OCI-LY1 (cell line): Measurements from ENCODE around the gene C4orf54.

Experiments used
- CTCF ChIP-seq: fragments of 200-600 bp; sonication (generic), shearing (Covaris generic); IDR thresholded peaks from 2 replicates; pipeline ENCODE4 v1.5.1; 2017; ENCODE audit warnings: mild to moderate bottlenecking, antibody characterized with exemption, low read length, moderate library complexity, mixed read lengths
- EZH2 ChIP-seq: fragments of 200-600 bp; sonication (generic), shearing (Covaris generic); IDR thresholded peaks from 2 replicates; pipeline ENCODE4 v1.8.0; 2017; ENCODE audit warnings: borderline replicate concordance, mixed run types, mild to moderate bottlenecking, antibody characterized with exemption, low read length, moderate library complexity, mixed read lengths

- no peak for TF ChIP-seq CTCF
- TF ChIP-seq EZH2, result no peak
Observed at GRCh38 chr4:99625369-99625768, 32.3 kb downstream of the C4orf54 start.
